Progenitor cell of endocrine pancreas (in vitro differentiated cells): Measurements from ENCODE around the gene CD69. TPM values are rescaled to one million over a fixed set of nuclear protein-coding genes. Genes with fewer than 3 reads are reported as not detected.
"Not testable (repeated sequence)": the region's sequence is repeated elsewhere in the genome, so short reads cannot be mapped to it uniquely, and the experiment has no call there.

Experiments used
- DNase-seq: peaks from one replicate; pipeline ENCODE4 v3.0.0; 2021; ENCODE audit warnings: low spot score; ENCODE audit not compliant: unreplicated experiment
- H3K27ac Mint-ChIP-seq: 2 replicates; pipeline ENCODE4 v1.8.0; 2021; ENCODE audit warnings: mild to moderate bottlenecking, moderate library complexity, mixed read lengths
- H3K27me3 Mint-ChIP-seq: 2 replicates; pipeline ENCODE4 v1.8.0; 2021; ENCODE audit warnings: mixed read lengths
- H3K36me3 Mint-ChIP-seq: 2 replicates; pipeline ENCODE4 v1.8.0; 2022; ENCODE audit warnings: mixed read lengths; ENCODE audit not compliant: insufficient read depth
- H3K4me1 Mint-ChIP-seq: 2 replicates; pipeline ENCODE4 v1.8.0; 2021; ENCODE audit warnings: low read depth, mixed read lengths
- H3K4me3 Mint-ChIP-seq: 2 replicates; pipeline ENCODE4 v1.8.0; 2021; ENCODE audit warnings: low read depth, mild to moderate bottlenecking, moderate library complexity, mixed read lengths
- H3K9me3 Mint-ChIP-seq: 2 replicates; pipeline ENCODE4 v1.8.0; 2021; ENCODE audit warnings: low read depth, mixed read lengths
- CTCF ChIP-seq: fragments of 200-600 bp; sonication (generic); IDR thresholded peaks from one replicate; pipeline ENCODE4 v1.5.0; 2021; ENCODE audit warnings: antibody characterized with exemption, mild to moderate bottlenecking; ENCODE audit not compliant: unreplicated experiment
- total RNA-seq: library from RNA; stranded (reverse); gene quantifications from 2 replicates; pipeline ENCODE4 v1.2.1, GENCODE V29; 2021

Gene CD69
- total RNA-seq, 1 donor from 2014 or later = not detected

GRCh38 chr12:9708853-9709252, 51.8 kb downstream of the CD69 start:
- Mint-ChIP-seq H3K36me3 (no peaks in the 10 kb centered on the region), H3K27ac (no peak overlapping the region)
- no peak for DNase-seq

GRCh38 chr12:9707864-9708808, 52.6 kb downstream of the CD69 start:
- Mint-ChIP-seq H3K27ac (no peak overlapping the region), H3K27me3 (no peaks in the 10 kb centered on the region), H3K4me3 (no peak overlapping the region), H3K4me1 (no peaks in the 10 kb centered on the region), H3K36me3 (no peaks in the 10 kb centered on the region), H3K9me3 (peaks cover 17% of the 10 kb centered on the region)
- DNase-seq = peak; percentile 35
- TF ChIP-seq CTCF = peak; percentile 97

More at GRCh38 chr12:9708853-9709252, 51.8 kb downstream of the CD69 start:
- Mint-ChIP-seq H3K27me3 (no peaks in the 10 kb centered on the region), H3K4me1 (no peaks in the 10 kb centered on the region), H3K9me3 (peaks cover 17% of the 10 kb centered on the region), H3K4me3 (no peak overlapping the region)
- TF ChIP-seq CTCF = no peak

- Mint-ChIP-seq H3K4me3 (no peak overlapping the region), H3K9me3 (peaks cover 18% of the 10 kb centered on the region), H3K27me3 (peaks cover 5% of the 10 kb centered on the region), H3K27ac (no peak overlapping the region), H3K4me1 (no peaks in the 10 kb centered on the region), H3K36me3 (no peaks in the 10 kb centered on the region)
- DNase-seq = no peak
- TF ChIP-seq CTCF = no peak
Measured at GRCh38 chr12:9707356-9707755, 53.3 kb downstream of the CD69 start.

GRCh38 chr12:9706086-9706685, 54.5 kb downstream of the CD69 start:
- Mint-ChIP-seq H3K4me3 (no peak overlapping the region), H3K27me3 (peaks cover 6% of the 10 kb centered on the region), H3K9me3 (peaks cover 23% of the 10 kb centered on the region), H3K36me3 (no peaks in the 10 kb centered on the region), H3K27ac (no peak overlapping the region), H3K4me1 (no peaks in the 10 kb centered on the region)
- no peak for DNase-seq
- no peak for TF ChIP-seq CTCF

GRCh38 chr12:9704561-9704960, 56.1 kb downstream of the CD69 start:
- H3K9me3 Mint-ChIP-seq = peaks cover 23% of the 10 kb centered on the region
- H3K4me3 Mint-ChIP-seq, H3K4me1 Mint-ChIP-seq, H3K36me3 Mint-ChIP-seq, DNase-seq, H3K27me3 Mint-ChIP-seq, H3K27ac Mint-ChIP-seq: not testable (repeated sequence)

Other genes starting within 250 kb of the CD69 start
- not detected in 2 replicates for gene KLRB1, start 153.0 kb downstream of the CD69 start, total RNA-seq
- 23.5 and 31.0 TPM in 2 replicates for gene CLEC2D, start 91.2 kb downstream of the CD69 start, total RNA-seq
- gene CLECL1, start 27.8 kb downstream of the CD69 start, total RNA-seq = not detected in 2 replicates
- gene KLRF1, start 66.6 kb upstream of the CD69 start, total RNA-seq = not detected in 2 replicates
- not detected in 2 replicates for gene CLEC2B, start 108.5 kb upstream of the CD69 start, total RNA-seq
- gene KLRF2, start 120.6 kb upstream of the CD69 start, total RNA-seq = not detected in 2 replicates
- not detected in 2 replicates for gene CLEC2A, start 171.5 kb upstream of the CD69 start, total RNA-seq
- gene CLEC12A, start 210.5 kb upstream of the CD69 start, total RNA-seq = not detected in 2 replicates
- not detected in 2 replicates for gene CLEC1B, start 238.2 kb upstream of the CD69 start, total RNA-seq
- not detected in 2 replicates for gene CLEC12B, start 249.7 kb upstream of the CD69 start, total RNA-seq